PC-3 (cell line): ENCODE results near the gene IRGC.

Experiments
- CTCF ChIP-seq: fragments of 300-600 bp; sonication (generic); conservative IDR thresholded peaks from 2 replicates; pipeline ENCODE4 v1.5.1; 2017; ENCODE audit warnings: antibody characterized with exemption, low read depth, mild to moderate bottlenecking, low read length
- EZH2 ChIP-seq: fragments of 300-600 bp; sonication (generic); IDR thresholded peaks from one replicate; pipeline ENCODE4 v1.6.1; 2017; ENCODE audit warnings: antibody characterized with exemption, mild to moderate bottlenecking, low read length; ENCODE audit not compliant: unreplicated experiment
- EZH2phosphoT487 ChIP-seq: fragments of 300-600 bp; sonication (generic); IDR thresholded peaks from 2 replicates; pipeline ENCODE4 v1.6.1; 2018; ENCODE audit warnings: mild to moderate bottlenecking, antibody characterized with exemption, low read length, borderline replicate concordance

GRCh38 chr19:43674596-43674995, 41.3 kb upstream of the IRGC start:
- no peak for TF ChIP-seq CTCF
- TF ChIP-seq EZH2: no peak
- TF ChIP-seq EZH2phosphoT487: no peak
